Neural cell (in vitro differentiated cells): ENCODE data around the gene CSH2. TPM values are rescaled to one million over a fixed set of nuclear protein-coding genes. Genes with fewer than 3 reads are reported as not detected.

ENCODE experiments used
- H2AFZ ChIP-seq: fragments of 200-600, 300-800 bp; sonication (generic), shearing (Covaris generic); 2 replicates; pipeline ENCODE4 v1.6.0; 2014; ENCODE audit warnings: low read depth, mild to moderate bottlenecking, antibody characterized with exemption, low read length, moderate library complexity
- H3F3A ChIP-seq: fragments of 200-600 bp; shearing (Covaris generic); 2 replicates; pipeline ENCODE4 v1.6.1; 2016; ENCODE audit warnings: mild to moderate bottlenecking, moderate library complexity, mixed read lengths, antibody characterized with exemption, low read length; ENCODE audit not compliant: insufficient read depth, poor library complexity, severe bottlenecking
- H3K27ac ChIP-seq: fragments of 200-600, 300-800 bp; sonication (generic), shearing (Covaris generic); 2 replicates; pipeline ENCODE4 v1.5.1; 2014; ENCODE audit warnings: mild to moderate bottlenecking, low read length, moderate library complexity
- H3K27me3 ChIP-seq: fragments of 300-800, 200-600 bp; sonication (generic), shearing (Covaris generic); 2 replicates; pipeline ENCODE4 v1.6.0; 2014; ENCODE audit warnings: mild to moderate bottlenecking, low read depth, low read length, moderate library complexity; ENCODE audit not compliant: insufficient read depth
- H3K36me3 ChIP-seq: fragments of 300-800, 200-600 bp; sonication (generic), shearing (Covaris generic); 2 replicates; pipeline ENCODE4 v1.5.1; 2014; ENCODE audit warnings: mild to moderate bottlenecking, antibody characterized with exemption, low read length, moderate library complexity; ENCODE audit not compliant: insufficient read depth
- H3K4me2 ChIP-seq: fragments of 300-800, 200-600 bp; sonication (generic), shearing (Covaris generic); 2 replicates; pipeline ENCODE4 v1.6.0; 2014; ENCODE audit warnings: mild to moderate bottlenecking, low read length
- H3K4me3 ChIP-seq: fragments of 300-800, 200-600 bp; sonication (generic), shearing (Covaris generic); 2 replicates; pipeline ENCODE4 v1.5.1; 2014; ENCODE audit warnings: mild to moderate bottlenecking, low read length, moderate library complexity
- H3K79me2 ChIP-seq: fragments of 200-600 bp; shearing (Covaris generic); replicated peaks from 2 replicates; pipeline ENCODE4 v1.6.0; 2014; ENCODE audit warnings: mild to moderate bottlenecking, low read length, moderate library complexity; ENCODE audit not compliant: insufficient read depth
- H3K9ac ChIP-seq: fragments of 300-800, 200-600 bp; sonication (generic), shearing (Covaris generic); 2 replicates; pipeline ENCODE4 v1.6.1; 2016; ENCODE audit warnings: mild to moderate bottlenecking, low read length, mixed read lengths
- H3K9me2 ChIP-seq: fragments of 200-600 bp; shearing (Covaris generic); 2 replicates; pipeline ENCODE4 v1.6.1; 2016; ENCODE audit warnings: mild to moderate bottlenecking, low read length, mixed read lengths; ENCODE audit not compliant: insufficient read depth
- H3K9me3 ChIP-seq: fragments of 200-600, 300-800 bp; sonication (generic), shearing (Covaris generic); 2 replicates; pipeline ENCODE4 v1.6.1; 2016; ENCODE audit warnings: mild to moderate bottlenecking, mixed run types, low read length, moderate library complexity, mixed read lengths
- H4K20me1 ChIP-seq: fragments of 200-600 bp; shearing (Covaris generic); 2 replicates; pipeline ENCODE4 v1.6.1; 2016; ENCODE audit warnings: mild to moderate bottlenecking, mixed run types; ENCODE audit not compliant: insufficient read depth
- CTCF ChIP-seq: fragments of 450-650 bp; IDR thresholded peaks from 2 replicates; pipeline ENCODE4 v1.5.1; 2014; ENCODE audit warnings: antibody characterized with exemption, mild to moderate bottlenecking, moderate library complexity; ENCODE audit not compliant: poor library complexity, severe bottlenecking
- EP300 ChIP-seq: fragments of 450-650 bp; conservative IDR thresholded peaks from 2 replicates; pipeline ENCODE4 v1.6.1; 2014; ENCODE audit warnings: antibody characterized with exemption, mild to moderate bottlenecking, moderate library complexity; ENCODE audit not compliant: poor library complexity, severe bottlenecking
- EZH2 ChIP-seq: fragments of 200-600, 300-800 bp; shearing (Covaris generic), sonication (generic); IDR thresholded peaks from 2 replicates; pipeline ENCODE4 v1.6.1; 2014; ENCODE audit warnings: antibody characterized with exemption, low read length, borderline replicate concordance, mild to moderate bottlenecking; ENCODE audit not compliant: insufficient read depth, poor library complexity, severe bottlenecking
- MXI1 ChIP-seq: fragments of 450-650 bp; conservative IDR thresholded peaks from 2 replicates; pipeline ENCODE4 v1.6.1; 2014; ENCODE audit warnings: antibody characterized with exemption, mild to moderate bottlenecking; ENCODE audit not compliant: poor library complexity, severe bottlenecking
- POLR2AphosphoS5 ChIP-seq: IDR thresholded peaks from 2 replicates; pipeline ENCODE4 v1.6.1; 2012
- RAD21 ChIP-seq: fragments of 450-650 bp; conservative IDR thresholded peaks from 2 replicates; pipeline ENCODE4 v1.6.1; 2014; ENCODE audit warnings: antibody characterized with exemption, mild to moderate bottlenecking, moderate library complexity
- REST ChIP-seq: IDR thresholded peaks from 2 replicates; pipeline ENCODE4 v1.6.1; 2012; ENCODE audit warnings: borderline replicate concordance
- SMC3 ChIP-seq: fragments of 450-650 bp; conservative IDR thresholded peaks from 2 replicates; pipeline ENCODE4 v1.6.1; 2014; ENCODE audit warnings: antibody characterized with exemption, mild to moderate bottlenecking, moderate library complexity; ENCODE audit not compliant: poor library complexity
- TAF1 ChIP-seq: IDR thresholded peaks from 2 replicates; pipeline ENCODE4 v1.6.1; 2012; ENCODE audit warnings: low read depth
- polyA plus RNA-seq: library from polyadenylated mRNA; depleted of rRNA; stranded (reverse); fragments of >200 nt; gene quantifications from 2 replicates; pipeline ENCODE4 v1.2.3, GENCODE V29; 2014

Gene CSH2
- polyA plus RNA-seq, 1 donor from 2014 or later: not detected

GRCh38 chr17:63832014-63832413, 41.5 kb downstream of the CSH2 start:
- Histone ChIP-seq H3F3A (peaks cover 4% of the 10 kb centered on the region), H3K79me2 (peaks cover 21% of the 10 kb centered on the region), H2AFZ (no peak overlapping the region), H3K9me3 (no peaks in the 10 kb centered on the region), H3K4me2 (no peak overlapping the region), H3K9ac (no peak overlapping the region), H3K36me3 (no peaks in the 10 kb centered on the region), H3K9me2 (no peaks in the 10 kb centered on the region), H4K20me1 (no peaks in the 10 kb centered on the region), H3K4me3 (no peak overlapping the region), H3K27me3 (no peaks in the 10 kb centered on the region), H3K27ac (no peak overlapping the region)
- TF ChIP-seq SMC3: no peak
- no peak for TF ChIP-seq EZH2
- no peak for TF ChIP-seq TAF1
- TF ChIP-seq CTCF: no peak
- no peak for TF ChIP-seq POLR2AphosphoS5

- TF ChIP-seq TAF1 (no peak), CTCF (no peak), MXI1 (no peak), SMC3 (no peak), EP300 (no peak), POLR2AphosphoS5 (no peak), EZH2 (no peak), RAD21 (no peak), REST (no peak)
- Histone ChIP-seq H4K20me1 (no peaks in the 10 kb centered on the region), H3K27ac (no peak overlapping the region), H3K4me3 (no peak overlapping the region), H3F3A (peaks cover 4% of the 10 kb centered on the region), H3K9ac (no peak overlapping the region), H3K79me2 (peaks cover 21% of the 10 kb centered on the region), H3K9me2 (no peaks in the 10 kb centered on the region), H3K4me2 (no peak overlapping the region), H3K36me3 (no peaks in the 10 kb centered on the region), H2AFZ (no peak overlapping the region), H3K9me3 (no peaks in the 10 kb centered on the region), H3K27me3 (no peaks in the 10 kb centered on the region)
Observed at GRCh38 chr17:63831505-63831904, 42.0 kb downstream of the CSH2 start.
